HG02571 (cell line): ENCODE data around the gene STPG1.
"Not testable (repeated sequence)": the region's sequence is repeated elsewhere in the genome, so short reads cannot be mapped to it uniquely, and the experiment has no call there.

Experiments used
- ATAC-seq: cut with Tn5 transposase; IDR thresholded peaks from one replicate; pipeline ENCODE4 v1.9.1; 2021; ENCODE audit warnings: mild to moderate bottlenecking, moderate library complexity; ENCODE audit not compliant: unreplicated experiment

Gene STPG1

GRCh38 chr1:24413350-24414163, at the start of gene STPG1:
STPG1 (minus strand) TSS chr1:24413782; CDS start chr1:24401388, 12,394 bp downstream.
- no peak for ATAC-seq

DNA sequence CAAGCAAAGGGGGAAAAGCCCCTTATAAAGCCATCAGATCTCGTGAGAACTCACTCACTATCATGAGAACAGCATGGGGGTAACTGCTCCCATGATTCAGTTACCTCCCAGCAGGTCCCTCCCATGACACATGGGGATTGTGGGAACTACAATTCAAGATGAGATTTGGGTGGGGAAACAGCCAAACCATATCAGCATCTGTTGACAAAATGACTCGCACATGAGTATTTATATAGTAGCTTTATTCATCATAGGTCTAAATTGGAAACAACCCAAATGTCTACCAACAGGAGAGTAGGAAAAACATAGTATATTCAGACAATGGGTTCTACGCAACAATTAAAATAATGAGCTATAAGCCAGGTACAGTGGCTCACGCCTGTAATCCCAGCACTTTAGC, 48.5 kb upstream of the STPG1 start:
- ATAC-seq = not testable (repeated sequence)

GRCh38 chr1:24459551-24460266, 46.1 kb upstream of the STPG1 start:
- no peak for ATAC-seq

DNA sequence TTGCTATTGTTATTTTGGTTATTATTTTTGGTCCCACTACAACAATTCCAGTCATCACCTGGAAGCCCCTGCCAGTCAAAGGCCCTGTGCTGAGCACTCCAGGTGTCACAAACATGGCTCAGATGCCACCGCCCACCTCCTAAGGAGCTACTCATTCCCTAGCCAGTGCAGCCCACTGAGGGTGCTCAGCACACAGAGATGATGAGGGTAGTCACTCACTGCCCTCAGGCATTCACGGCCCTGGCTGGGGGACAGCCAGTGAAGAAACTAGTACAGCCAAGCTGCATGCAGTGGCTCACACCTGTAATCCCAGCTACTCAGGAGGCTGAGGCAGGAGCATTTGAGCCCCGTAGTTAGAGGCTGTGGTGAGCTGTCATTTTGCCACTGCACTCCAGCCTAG, 44.3 kb upstream of the STPG1 start:
- ATAC-seq = no peak

DNA sequence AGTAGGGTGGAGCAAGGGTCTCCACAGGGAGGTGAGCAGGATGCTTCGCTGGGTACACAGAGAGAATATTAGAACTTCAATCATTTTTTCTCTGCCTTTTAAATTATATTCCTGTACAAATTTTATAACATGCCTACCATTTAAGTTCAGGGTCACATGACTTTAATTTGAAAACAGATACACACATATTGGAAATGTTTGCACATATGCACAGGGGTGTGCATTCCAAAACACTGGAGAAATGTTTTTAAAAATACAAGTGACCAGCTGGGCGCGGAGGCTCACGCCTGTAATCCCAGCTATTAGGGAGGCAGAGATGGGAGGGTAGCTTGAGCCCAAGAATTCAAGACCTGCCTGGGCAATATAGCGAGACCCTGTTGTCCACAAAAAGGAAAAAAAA, 41.7 kb upstream of the STPG1 start:
- ATAC-seq = no peak

- ATAC-seq = no peak
Measured at GRCh38 chr1:24454673-24455072, 41.1 kb upstream of the STPG1 start.

DNA sequence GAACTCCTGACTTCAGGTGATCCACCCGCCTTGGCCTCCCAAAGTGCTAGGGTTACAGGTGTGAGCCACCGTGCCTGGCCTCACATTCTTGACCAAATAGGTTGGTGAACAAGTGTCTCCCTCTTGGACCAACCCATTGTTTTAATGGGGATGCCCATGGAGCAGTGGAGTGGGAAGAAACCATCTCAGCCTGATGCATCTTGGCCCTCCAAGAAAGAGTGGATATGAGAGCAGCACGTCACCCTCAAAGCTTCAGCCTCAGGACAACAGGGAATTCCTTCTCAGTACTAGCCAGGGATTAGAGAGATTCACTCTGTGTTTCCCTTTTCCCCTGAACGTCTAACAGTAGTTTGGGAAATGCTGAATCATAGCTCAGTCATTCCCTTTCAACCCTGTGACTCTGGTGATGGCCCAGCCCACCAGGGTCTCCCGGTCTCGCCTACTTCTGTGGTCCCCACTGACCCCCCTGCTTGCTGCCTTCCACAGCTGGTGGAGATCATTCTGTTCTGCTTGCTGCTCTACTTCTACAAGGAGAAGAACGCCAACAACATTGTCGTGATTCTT, 39.4 kb upstream of the STPG1 start:
- no peak for ATAC-seq

- no peak for ATAC-seq
Measured at GRCh38 chr1:24451746-24452145, 38.2 kb upstream of the STPG1 start.

GRCh38 chr1:24450857-24451397, 37.3 kb upstream of the STPG1 start:
- ATAC-seq = no peak

DNA sequence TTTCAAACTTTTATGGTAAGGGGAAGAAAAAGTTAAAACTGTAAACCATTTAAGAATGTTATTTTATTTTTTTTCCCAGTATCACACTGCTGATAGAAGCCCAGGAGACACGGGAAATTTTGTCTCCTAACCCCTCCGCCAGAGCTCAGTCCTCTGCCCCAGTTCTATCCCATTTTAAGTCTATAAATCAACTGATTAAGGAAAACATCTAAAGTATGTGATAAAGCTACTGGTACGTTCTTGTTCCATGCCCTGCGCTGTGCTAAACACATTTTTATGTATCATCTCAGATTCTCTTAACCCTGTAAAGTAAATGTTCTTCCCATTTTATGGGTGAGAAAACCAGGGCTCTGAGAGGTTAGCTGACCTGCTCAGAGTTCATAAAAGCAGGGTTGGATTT, 36.7 kb upstream of the STPG1 start:
- ATAC-seq = no peak

- not testable (repeated sequence) for ATAC-seq
Measured at GRCh38 chr1:24446446-24446845, 32.9 kb upstream of the STPG1 start.

DNA sequence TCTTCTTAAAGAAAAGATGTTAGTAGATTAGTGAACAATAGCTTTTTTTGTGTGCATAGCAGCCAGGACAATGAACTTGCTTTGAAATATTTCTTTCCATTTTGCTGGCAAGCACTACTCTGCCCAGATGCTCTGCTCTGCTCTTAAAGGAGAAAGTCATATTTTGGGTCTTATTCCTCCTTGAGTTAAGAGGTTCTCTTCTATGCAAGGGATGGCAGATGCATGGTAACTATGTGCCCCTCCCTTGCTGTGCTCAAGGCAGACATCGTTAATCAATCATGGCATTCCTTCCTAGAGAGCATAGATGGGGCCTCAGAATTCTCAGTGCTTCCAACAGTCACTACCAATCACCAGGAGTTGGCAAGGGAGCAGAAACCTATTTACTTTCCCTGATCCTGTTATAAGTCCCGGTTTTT, 29.7 kb upstream of the STPG1 start:
- ATAC-seq = no peak

DNA sequence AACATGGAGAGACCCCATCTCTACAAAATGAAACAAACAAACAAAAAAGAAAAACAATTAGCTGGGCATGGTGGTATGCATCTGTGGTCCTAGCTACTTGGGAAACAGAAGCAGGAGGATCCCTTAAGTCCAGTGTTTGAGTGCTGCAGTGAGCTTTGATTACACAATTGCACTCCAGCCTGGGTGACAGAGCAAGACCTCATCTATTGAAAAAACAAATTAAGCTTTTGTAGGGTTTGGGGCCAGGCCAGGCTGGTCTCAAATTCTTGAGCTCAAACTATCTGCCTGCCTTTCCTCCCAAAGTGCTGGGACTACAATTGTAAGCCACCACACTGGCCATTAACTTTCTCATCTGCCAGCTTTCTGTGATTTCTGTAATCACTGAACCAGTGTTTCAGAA, 29.2 kb upstream of the STPG1 start:
- no peak for ATAC-seq

GRCh38 chr1:24441996-24442668, 28.6 kb upstream of the STPG1 start:
- no peak for ATAC-seq

DNA sequence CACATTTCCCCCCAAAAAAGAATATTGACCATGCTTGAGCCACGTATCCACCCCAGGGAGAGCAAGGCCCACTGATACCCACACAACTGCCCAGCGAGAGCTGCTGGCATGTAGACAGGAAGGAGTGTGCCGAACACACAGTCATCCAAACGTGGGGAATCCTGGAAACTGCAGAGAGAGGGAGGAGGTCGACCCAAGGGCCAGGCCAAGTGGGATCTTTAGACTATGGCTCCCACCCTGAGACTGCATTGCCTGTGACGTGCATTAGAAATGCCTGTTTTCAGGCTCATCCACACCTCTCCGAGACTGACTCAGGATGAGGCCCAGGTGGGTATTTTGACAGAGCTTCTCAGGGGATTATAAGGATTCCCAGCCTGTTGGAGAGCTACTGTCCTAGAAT, 27.9 kb upstream of the STPG1 start:
- ATAC-seq = no peak

GRCh38 chr1:24440436-24440835, 26.9 kb upstream of the STPG1 start:
- no peak for ATAC-seq

DNA sequence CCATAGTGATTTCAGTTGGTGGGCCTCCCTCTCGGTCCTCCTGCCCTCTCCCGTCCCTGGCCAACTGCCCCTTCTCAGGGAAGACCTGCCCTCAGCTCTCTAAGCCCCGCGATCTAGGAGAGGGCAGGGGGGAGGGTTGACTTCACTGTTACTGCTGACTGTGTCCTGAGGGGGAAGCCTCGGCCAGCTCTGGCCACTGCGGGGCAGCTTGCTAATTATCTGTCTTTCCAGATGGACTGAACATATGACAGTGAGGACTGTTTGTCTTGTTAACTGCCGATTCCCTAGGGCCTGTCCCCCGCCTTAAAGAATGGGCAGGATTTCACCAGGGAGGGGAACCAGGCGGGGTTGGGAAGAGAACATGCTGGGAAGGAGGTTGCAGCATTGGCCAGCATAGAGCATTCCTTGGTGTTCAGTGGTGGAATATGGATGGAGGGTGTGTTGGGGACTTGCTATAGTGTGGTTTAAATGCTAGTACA, 24.9 kb upstream of the STPG1 start:
- ATAC-seq = no peak

DNA sequence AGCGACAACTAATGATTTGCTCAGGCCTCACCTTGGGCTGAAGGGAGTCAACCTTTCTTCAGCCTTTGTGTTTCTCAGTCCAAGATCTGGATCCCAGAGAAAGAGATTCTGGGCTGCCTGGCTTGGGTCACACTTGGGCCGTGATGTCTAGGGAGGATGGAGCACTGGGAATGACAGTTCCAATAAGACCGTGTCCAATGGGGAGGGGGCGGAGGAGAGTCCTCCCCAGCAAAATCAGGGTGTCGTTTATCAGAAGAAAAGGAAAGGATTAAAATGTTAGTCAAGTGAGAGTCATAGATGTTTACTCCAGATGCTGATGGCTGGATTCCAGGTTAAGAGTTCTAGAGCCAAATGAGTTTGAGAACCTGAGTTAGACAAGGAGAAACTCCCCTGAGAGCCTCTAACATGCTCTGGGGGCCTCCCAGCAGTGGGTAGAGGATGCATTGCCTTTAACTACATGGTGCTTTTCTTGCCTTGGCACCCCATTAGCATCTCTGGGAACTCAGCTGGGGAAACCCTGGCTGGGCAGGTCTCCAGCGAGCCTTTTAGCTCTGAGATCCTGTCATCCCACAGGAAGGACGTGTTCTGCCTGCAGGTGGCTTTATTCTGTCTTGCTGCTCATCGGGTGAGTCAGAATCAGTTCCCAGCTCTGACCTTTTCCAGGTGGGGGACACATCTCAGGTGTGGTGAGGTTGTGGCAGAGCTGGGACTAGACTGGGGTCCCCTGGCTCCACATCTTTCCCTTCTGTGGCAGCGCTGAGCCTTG, 24.2 kb upstream of the STPG1 start:
- ATAC-seq = no peak

DNA sequence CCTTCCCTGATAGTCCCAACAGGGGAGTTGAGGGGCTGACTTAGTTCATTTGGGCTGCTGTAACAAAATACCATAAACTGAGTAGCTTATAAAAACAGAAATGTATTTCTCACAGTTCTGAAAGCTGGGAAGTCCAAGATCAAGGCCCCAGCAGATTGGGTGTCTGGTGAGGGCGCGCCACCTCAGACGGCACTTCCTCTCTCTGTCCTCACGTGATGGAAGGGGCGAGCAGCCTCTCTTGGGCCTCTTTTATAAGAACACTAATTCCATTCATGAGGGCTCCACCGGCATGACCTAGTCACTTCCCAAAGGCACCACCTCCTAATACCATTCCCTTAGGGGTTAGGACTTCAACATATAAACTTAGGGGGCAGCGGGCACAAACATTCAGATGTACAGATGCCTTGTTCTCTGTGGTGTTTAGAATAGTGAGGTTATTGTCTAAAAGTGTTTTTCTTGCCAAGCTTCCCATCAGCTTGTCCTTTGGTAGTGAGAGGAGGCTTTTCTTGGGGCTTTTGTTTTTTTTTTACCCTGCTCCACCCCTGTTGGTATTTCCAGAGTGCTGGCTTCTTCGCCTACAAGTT, 22.3 kb upstream of the STPG1 start:
- no peak for ATAC-seq

DNA sequence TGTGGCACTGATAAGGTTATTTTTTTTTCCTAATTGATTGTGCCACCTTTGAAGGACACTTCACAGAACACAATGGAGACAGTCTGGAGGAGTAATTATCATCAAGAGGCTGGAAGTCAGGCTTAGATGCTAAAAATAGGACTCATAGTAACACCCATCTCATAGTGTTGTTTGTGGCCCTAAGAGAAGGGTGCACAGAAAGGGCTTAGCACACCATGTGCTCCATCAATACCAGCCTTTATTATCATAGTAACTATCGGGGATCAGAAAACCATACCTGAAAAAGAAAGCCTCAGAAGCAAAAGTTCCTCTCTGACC, 13.9 kb upstream of the STPG1 start:
- no peak for ATAC-seq
